SU-DHL-6 (cell line): ENCODE data around the gene ACAP1.

ENCODE experiments used
- H2AFZ ChIP-seq: fragments of 200-600 bp; sonication (generic); 2 replicates; pipeline ENCODE4 v1.6.1; 2014; ENCODE audit warnings: low read depth, mild to moderate bottlenecking, moderate library complexity, mixed read lengths, antibody characterized with exemption, low read length; ENCODE audit not compliant: severe bottlenecking
- H3F3A ChIP-seq: fragments of 200-600 bp; shearing (Covaris generic); 2 replicates; pipeline ENCODE4 v1.6.0; 2016; ENCODE audit warnings: antibody characterized with exemption, mild to moderate bottlenecking; ENCODE audit not compliant: insufficient read depth
- H3K27ac ChIP-seq: fragments of 200-600 bp; sonication (generic); 2 replicates; pipeline ENCODE4 v1.5.1; 2016; ENCODE audit warnings: low read depth, mild to moderate bottlenecking, low read length, moderate library complexity, mixed read lengths
- H3K27me3 ChIP-seq: fragments of 200-600 bp; sonication (generic), shearing (Covaris generic); 2 replicates; pipeline ENCODE4 v1.6.0; 2014; ENCODE audit warnings: mild to moderate bottlenecking, low read length
- H3K36me3 ChIP-seq: fragments of 200-600 bp; sonication (generic); 2 replicates; pipeline ENCODE4 v1.6.1; 2014; ENCODE audit warnings: mild to moderate bottlenecking, low read length, mixed read lengths
- H3K4me2 ChIP-seq: fragments of 300-600, 200-600 bp; shearing (Covaris generic), sonication (generic); 2 replicates; pipeline ENCODE4 v1.6.0; 2014; ENCODE audit warnings: low read length, low read depth, mild to moderate bottlenecking; ENCODE audit not compliant: poor library complexity, severe bottlenecking
- H3K4me3 ChIP-seq: fragments of 200-600 bp; sonication (generic); 2 replicates; pipeline ENCODE4 v1.5.1; 2014; ENCODE audit warnings: antibody characterized with exemption, low read length, mild to moderate bottlenecking, mixed read lengths; ENCODE audit not compliant: insufficient read depth, poor library complexity, severe bottlenecking
- H3K79me2 ChIP-seq: fragments of 200-600 bp; sonication (generic); 2 replicates; pipeline ENCODE4 v1.6.1; 2014; ENCODE audit warnings: mild to moderate bottlenecking, low read length, moderate library complexity; ENCODE audit not compliant: insufficient read depth
- H3K9ac ChIP-seq: fragments of 200-600 bp; sonication (generic); 2 replicates; pipeline ENCODE4 v1.7.0; 2014; ENCODE audit warnings: mild to moderate bottlenecking, low read length
- H3K9me2 ChIP-seq: fragments of 200-600 bp; sonication (generic); replicated peaks from 2 replicates; pipeline ENCODE4 v1.6.1; 2014; ENCODE audit warnings: low read length; ENCODE audit not compliant: insufficient read depth
- H3K9me3 ChIP-seq: fragments of 200-600 bp; sonication (generic); 2 replicates; pipeline ENCODE4 v1.6.1; 2014; ENCODE audit warnings: low read length, mixed read lengths; ENCODE audit not compliant: insufficient read depth
- H4K20me1 ChIP-seq: fragments of 200-600 bp; sonication (generic); 2 replicates; pipeline ENCODE4 v1.6.1; 2014; ENCODE audit warnings: low read depth, mild to moderate bottlenecking, antibody characterized with exemption, low read length, moderate library complexity, mixed read lengths
- CTCF ChIP-seq: fragments of 200-600 bp; sonication (generic); IDR thresholded peaks from one replicate; pipeline ENCODE4 v1.5.1; 2017; ENCODE audit warnings: antibody characterized with exemption, mild to moderate bottlenecking, low read length, moderate library complexity; ENCODE audit not compliant: insufficient read depth, poor library complexity, severe bottlenecking
- EZH2phosphoT487 ChIP-seq: fragments of 200-600 bp; sonication (generic), shearing (Covaris generic); conservative IDR thresholded peaks from 2 replicates; pipeline ENCODE4 v1.6.1; 2018; ENCODE audit warnings: mild to moderate bottlenecking, antibody characterized with exemption, low read length, moderate library complexity, mixed read lengths

The ACAP1 gene

GRCh38 chr17:7295230-7296180 lies 40.8 kb upstream of the ACAP1 start:
- Histone ChIP-seq H3K79me2 (no peaks in the 10 kb centered on the region), H2AFZ (peak overlapping the region; percentile 42), H3K36me3 (no peaks in the 10 kb centered on the region), H3K4me2 (peak overlapping the region; percentile 46), H3K4me3 (no peak overlapping the region), H3K9ac (0 out of 2 replicates have a peak overlapping the region, but pooled peaks have one; percentile 24), H3K27ac (no peak overlapping the region), H3K27me3 (no peaks in the 10 kb centered on the region), H4K20me1 (no peaks in the 10 kb centered on the region), H3K9me2 (no peaks in the 10 kb centered on the region), H3K9me3 (no peaks in the 10 kb centered on the region), H3F3A (no peaks in the 10 kb centered on the region)
- TF ChIP-seq CTCF = no peak
- no peak for TF ChIP-seq EZH2phosphoT487

GRCh38 chr17:7296189-7296861 lies 40.0 kb upstream of the ACAP1 start:
- H3K9me2 ChIP-seq = no peaks in the 10 kb centered on the region
- H3K27me3 ChIP-seq = no peaks in the 10 kb centered on the region
- peak overlapping the region; percentile 42 for H2AFZ ChIP-seq
- no peaks in the 10 kb centered on the region for H3F3A ChIP-seq
- TF ChIP-seq EZH2phosphoT487 (no peak), CTCF (peak; percentile 89)
- no peaks in the 10 kb centered on the region for H4K20me1 ChIP-seq
- H3K36me3 ChIP-seq = no peaks in the 10 kb centered on the region
- no peaks in the 10 kb centered on the region for H3K79me2 ChIP-seq
- H3K4me2 ChIP-seq = peak overlapping the region; percentile 30
- H3K27ac ChIP-seq = no peak overlapping the region
- no peak overlapping the region for H3K4me3 ChIP-seq
- no peaks in the 10 kb centered on the region for H3K9me3 ChIP-seq
- H3K9ac ChIP-seq = no peak overlapping the region

GRCh38 chr17:7304179-7304578 lies 32.1 kb upstream of the ACAP1 start:
- Histone ChIP-seq H3K4me3 (no peak overlapping the region), H3K27ac (no peak overlapping the region), H3K27me3 (no peaks in the 10 kb centered on the region), H3K9me2 (no peaks in the 10 kb centered on the region), H3K36me3 (peaks cover 6% of the 10 kb centered on the region), H3K4me2 (no peak overlapping the region), H2AFZ (no peak overlapping the region), H4K20me1 (peaks cover 2% of the 10 kb centered on the region), H3K79me2 (peaks cover 18% of the 10 kb centered on the region), H3K9ac (no peak overlapping the region), H3K9me3 (no peaks in the 10 kb centered on the region), H3F3A (peaks cover 18% of the 10 kb centered on the region)
- TF ChIP-seq EZH2phosphoT487 = no peak
- no peak for TF ChIP-seq CTCF
